Fibroblast of skin of back (primary cell): ENCODE data around the gene TUBB2B. TPM values are rescaled to one million over a fixed set of nuclear protein-coding genes. Genes with fewer than 3 reads are reported as not detected.
A peak's percentile ranks its signal among the peaks of the same experiment; 100 is the strongest.

Experiments
- DNase-seq: peaks from one replicate; pipeline ENCODE4 v3.0.0-alpha.2; 2013
- polyA plus RNA-seq, 2 experiments: library from polyadenylated mRNA; unstranded; fragments of 120-200 nt; gene quantifications; one replicate each; pipeline ENCODE4 v1.2.1, GENCODE V29; 2013; ENCODE audit not compliant: insufficient read length in 2 of 2

Gene TUBB2B
- 30.7 TPM for polyA plus RNA-seq (2013, experiment 1 of 2; ENCODE audit: insufficient read length)
- 24.3 TPM for polyA plus RNA-seq (2013, experiment 2 of 2; ENCODE audit: insufficient read length)

DNA sequence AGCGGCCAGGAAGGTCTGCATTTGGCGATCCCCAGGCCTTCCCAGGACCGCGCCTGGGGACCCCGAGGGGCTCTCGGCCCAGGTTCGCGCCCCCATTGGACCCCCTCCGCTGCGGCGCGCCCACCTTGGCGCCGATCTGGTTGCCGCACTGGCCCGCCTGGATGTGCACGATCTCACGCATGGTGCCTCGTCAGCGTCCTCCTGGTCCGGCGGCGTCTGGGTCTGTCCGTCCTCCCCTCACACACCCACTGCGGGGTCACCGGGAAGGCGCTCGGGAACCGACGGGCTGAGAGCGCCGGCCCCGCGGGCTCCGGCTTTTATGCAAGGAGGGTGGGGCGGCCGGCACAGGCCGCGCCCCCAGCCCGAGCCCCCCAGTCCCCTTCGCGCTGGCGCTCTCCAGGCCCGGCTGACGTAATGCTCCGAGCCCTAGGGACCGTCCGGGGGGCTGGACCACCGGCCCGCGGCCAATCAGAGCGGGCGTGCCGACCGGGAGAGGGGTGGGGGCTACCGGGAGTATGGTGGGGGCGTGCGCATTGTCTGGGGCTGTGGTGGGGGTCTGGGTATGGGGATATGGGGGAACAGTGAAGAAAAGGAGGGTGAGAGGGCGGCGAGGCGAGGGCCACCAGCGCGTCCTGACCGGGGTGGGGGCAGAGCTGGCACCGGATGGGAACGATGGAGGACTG lies at the start of gene TUBB2B:
Gene TUBB2B, minus strand, starts transcription at position 291 of the 683 bp plus-strand sequence. Its CDS starts 110 bp downstream, at position 181.
- peak; percentile 57 for DNase-seq

- no peak for DNase-seq
Observed at GRCh38 chr6:3277251-3277650, 49.8 kb upstream of the TUBB2B start.

DNA sequence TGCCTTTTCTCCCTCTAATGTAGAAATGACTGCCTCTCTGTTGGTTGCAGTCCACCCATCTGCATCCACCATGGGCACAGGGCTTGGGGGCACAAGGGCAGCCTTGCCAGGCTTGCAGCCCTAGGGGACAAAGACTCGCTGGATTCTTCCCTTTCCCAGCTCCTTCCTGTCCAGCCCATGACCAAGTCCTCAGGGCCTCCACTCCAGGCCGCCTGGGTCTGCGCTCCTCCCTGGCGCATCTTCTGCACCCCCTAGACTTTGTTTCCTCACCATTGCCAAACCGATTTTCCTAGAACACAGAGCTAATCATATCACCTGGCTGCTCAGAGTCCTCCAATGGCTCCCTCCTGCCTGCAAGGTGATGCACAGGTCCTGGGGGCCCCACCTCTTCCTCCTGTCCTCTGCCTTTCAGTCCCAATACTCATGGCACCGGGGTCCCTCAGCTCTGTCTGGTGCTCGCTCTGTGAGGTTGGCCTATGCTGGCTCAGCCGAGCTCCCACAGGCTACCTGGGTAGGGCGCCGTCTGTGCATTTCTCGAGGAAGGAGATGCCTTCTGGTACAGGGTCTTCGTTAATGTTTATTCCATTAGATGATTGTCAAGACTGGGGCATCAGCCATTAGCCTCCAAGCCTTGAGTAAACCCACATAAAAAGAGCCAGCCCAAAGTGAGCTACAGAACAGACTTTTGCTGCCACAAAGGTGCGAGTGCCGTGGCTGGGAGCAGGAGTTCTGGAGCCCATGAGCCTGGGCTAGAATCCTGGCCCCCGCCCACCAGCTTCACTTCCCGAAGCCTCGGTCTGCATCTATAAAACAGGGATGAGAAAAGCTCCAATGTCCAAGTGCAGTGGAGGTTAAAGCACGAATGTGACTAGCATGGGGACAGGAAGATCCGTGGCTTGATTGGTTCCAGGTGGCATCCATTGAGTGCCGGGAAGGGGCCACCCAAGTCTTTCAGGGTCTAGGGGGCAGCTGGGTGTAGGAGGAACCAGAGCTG lies 49.0 kb upstream of the TUBB2B start:
- DNase-seq: no peak

- DNase-seq: no peak
Observed at GRCh38 chr6:3273707-3274521, 46.5 kb upstream of the TUBB2B start.

- no peak for DNase-seq
Observed at GRCh38 chr6:3272911-3273547, 45.6 kb upstream of the TUBB2B start.

DNA sequence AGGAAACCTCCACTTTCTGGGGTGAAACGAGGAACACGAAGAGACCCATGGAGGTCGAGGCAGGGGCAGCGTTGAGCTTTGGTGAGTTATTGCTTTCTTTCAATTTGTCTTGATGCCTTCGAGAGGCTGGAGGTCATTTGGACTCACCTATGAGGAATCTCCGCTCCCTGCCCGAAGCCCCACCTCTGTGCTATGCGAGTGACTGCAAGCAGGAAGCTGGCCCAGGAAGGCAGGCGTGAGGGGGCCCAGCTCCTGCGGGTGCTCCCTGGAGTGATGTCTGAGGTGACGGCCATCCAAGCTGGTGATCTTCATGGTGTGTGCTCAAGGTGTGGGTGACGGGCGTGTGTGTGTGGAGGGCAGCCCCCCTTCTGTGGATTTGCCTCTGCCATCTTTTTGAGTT lies 44.3 kb upstream of the TUBB2B start:
- DNase-seq: no peak

- DNase-seq: no peak
Observed at GRCh38 chr6:3270258-3270657, 42.8 kb upstream of the TUBB2B start.

DNA sequence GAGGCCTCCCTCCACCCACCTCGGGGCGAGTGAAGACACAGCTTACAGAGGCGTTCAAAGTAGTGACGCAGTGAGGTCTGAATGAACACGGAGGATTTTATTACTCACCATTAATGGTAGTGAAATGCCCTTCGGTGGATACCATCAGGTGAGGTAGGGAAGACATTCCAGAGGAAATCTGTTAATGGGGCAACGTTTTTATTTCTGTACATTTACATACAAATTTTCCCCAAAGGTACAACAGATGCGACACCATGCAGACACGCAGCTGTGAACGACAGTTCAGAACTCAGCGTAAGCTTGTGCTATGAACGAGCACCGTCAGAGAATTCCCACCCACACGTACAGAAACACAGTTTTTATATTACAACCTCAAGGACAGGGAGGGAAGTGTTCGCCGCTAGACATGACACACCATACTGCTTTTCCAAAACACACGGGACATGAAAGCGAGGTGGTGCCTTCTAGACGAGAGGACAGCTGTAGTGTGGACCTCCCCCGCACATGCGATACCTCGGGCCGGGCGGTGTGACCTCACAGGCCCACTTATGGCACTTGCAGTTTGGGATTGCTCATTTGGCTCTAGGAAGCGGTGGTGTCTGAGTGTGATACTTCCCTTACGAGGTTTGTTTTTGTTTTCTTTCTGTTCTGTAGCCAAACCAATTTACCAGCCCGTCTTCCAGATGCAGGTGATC lies 42.0 kb upstream of the TUBB2B start:
- DNase-seq: no peak

GRCh38 chr6:3268680-3269079 lies 41.2 kb upstream of the TUBB2B start:
- no peak for DNase-seq

DNA sequence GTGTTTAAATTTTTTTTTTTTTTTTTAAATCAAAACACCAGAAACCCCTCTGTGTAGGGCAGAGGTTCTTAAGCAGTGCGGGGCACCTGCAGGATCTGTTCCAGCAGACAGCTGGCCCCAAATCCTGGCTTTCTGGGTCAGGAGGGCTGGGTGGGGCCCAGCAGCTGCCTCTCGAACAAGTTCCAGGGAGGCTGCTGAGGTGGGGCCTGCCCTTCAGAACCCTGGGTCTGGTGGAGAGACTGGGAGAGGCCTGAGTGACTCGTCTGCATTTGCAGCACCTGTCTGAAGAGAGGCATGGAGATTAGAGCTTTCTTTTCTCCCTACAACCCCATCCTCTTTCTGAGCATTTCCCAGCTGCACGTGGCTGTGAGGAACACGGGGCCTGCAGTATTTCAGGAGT lies 39.7 kb upstream of the TUBB2B start:
- DNase-seq: no peak

DNA sequence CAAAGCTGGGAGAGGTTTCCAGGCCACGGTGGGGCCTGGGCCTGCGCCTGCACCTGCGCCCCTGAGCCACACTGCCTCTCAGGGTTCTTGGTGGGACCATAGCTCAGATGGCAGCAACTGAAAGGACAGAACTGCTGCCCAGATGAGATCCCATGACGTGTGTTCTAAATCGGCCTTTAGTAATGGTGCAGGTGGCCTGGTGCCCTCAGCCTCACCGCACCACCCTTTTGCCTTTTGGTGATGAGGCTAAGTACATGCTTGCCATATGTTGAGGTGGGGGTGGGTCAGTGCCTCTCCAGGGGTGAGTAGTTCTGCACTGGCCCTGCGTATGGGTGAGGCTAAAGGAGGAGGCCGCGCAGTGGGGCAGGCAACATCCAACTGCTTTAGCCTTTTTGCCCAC lies 38.7 kb upstream of the TUBB2B start:
- no peak for DNase-seq

DNA sequence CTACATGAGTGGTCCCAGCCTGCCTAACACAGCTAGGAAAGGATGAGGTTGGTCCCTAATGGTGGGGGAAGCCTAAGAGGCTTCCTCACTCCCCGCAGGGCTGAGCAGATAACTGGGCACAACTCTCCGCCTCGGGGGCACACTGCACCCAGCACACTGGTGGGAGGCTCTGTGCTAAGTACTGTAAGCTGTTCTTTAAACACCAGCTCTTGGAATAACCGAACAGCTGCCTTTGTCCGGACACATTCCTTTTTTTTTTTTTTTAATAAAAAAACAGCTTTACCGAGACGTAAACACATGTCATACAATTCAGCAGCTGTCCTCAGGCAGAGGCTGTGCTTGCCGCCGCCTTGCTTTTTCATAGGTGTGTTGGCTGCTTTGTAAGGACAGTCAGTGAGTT lies 38.2 kb upstream of the TUBB2B start:
- no peak for DNase-seq

GRCh38 chr6:3264356-3264755 lies 36.9 kb upstream of the TUBB2B start:
- no peak for DNase-seq

DNA sequence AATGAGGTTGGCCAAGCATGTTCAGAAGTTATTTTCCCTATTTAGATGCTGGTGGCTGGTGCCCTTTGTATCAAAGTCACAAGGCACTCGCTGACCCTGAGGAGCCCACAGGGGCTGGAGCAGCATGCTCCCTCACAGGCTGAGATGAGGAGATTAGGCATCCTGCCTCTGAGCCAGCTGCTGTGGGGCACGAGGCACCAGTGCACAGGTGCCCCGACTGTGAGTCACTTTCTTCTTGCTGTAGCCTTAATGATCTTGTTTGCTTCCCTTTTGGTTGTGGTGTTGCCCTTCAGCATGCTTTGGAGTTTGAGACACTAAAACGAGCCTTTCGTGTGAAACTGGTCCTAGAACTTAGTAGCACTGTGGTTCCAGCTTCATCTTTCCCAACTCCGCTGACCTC lies 35.6 kb upstream of the TUBB2B start:
- no peak for DNase-seq

GRCh38 chr6:3261921-3262320 lies 34.5 kb upstream of the TUBB2B start:
- DNase-seq: no peak

- no peak for DNase-seq
Observed at GRCh38 chr6:3261518-3261820, 34.0 kb upstream of the TUBB2B start.

- no peak for DNase-seq
Observed at GRCh38 chr6:3260772-3261517, 33.5 kb upstream of the TUBB2B start.

DNA sequence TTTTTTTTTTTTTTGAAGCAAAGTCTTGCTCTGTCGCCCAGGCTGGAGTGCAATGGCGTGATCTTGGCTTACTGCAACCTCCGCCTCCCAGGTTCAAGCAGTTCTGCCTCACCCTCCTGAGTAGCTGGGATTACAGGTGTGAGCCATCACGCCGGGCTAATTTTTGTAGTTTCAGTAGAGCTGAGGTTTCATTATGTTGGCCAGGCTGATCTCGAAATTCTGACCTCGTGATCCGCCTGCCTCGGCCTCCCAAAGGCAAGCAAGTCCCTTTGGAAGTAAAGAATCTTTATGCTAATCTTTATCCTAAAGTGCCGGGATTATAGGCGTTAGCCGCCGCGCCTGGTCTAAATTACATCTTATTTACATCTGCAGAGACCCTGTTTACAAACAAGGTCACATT lies 32.8 kb upstream of the TUBB2B start:
- no peak for DNase-seq

- peak; percentile 48 for DNase-seq
Observed at GRCh38 chr6:3259491-3259958, 32.1 kb upstream of the TUBB2B start.

DNA sequence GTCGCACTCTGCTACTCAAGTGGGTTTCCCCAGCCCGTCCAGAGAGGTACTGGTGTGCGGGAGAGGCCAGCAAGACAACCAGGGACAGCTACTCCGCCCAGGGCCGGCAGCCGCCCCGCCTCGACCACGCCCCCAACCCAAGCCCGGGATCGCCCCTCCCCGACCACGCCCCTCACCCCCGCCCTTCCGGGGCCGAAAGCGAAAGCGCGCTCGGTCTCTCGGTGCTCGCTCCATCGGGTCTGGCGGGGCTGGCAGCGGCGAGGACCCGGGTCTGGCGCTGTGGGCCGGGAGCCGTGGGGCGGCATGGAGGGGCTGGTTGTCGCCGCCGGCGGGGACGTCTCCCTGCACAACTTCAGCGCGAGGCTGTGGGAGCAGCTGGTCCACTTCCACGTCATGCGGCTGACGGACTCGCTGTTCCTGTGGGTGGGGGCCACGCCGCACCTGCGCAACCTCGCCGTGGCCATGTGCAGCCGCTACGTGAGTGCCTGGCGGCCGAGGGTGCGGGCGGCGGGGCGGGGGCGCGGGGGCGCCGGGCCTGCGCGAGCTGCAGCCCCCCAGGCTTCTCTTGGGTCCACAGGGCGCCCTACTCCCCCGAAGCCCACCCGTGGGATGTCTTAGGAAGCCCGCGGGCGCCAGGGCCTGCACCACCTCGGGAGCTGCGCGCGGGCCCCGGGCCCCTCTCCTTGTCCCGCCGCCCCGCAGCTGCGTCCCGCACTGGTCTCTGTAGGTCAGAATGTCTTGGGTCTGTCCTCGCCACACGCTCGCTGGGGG lies 31.5 kb upstream of the TUBB2B start, which contains the start of gene PSMG4:
Gene PSMG4, plus strand, starts transcription at position 228 of the 771 bp plus-strand sequence. Its CDS starts 76 bp downstream, at position 304.
- peak; percentile 88 for DNase-seq
